ENCODE results near the gene IL22RA1. TPM values are rescaled to one million over a fixed set of nuclear protein-coding genes. Genes with fewer than 3 reads are reported as not detected.

IL22RA1 gene
- total RNA-seq, 1 experiment from 2014 or later: 1.2 TPM

GRCh38 chr1:24113641-24114033 lies 29.3 kb downstream of the IL22RA1 start:
- TF ChIP-seq EZH2phosphoT487 (IDR thresholded peaks at IDR 0.05; ENCODE audit: borderline replicate concordance, low read length) (no peak), EZH2 (IDR thresholded peaks at IDR 0.05; ENCODE audit: low read length, unreplicated experiment) (no peak), CTCF (conservative IDR thresholded peaks at IDR 0.05; ENCODE audit: low read depth, low read length) (no peak)

DNA sequence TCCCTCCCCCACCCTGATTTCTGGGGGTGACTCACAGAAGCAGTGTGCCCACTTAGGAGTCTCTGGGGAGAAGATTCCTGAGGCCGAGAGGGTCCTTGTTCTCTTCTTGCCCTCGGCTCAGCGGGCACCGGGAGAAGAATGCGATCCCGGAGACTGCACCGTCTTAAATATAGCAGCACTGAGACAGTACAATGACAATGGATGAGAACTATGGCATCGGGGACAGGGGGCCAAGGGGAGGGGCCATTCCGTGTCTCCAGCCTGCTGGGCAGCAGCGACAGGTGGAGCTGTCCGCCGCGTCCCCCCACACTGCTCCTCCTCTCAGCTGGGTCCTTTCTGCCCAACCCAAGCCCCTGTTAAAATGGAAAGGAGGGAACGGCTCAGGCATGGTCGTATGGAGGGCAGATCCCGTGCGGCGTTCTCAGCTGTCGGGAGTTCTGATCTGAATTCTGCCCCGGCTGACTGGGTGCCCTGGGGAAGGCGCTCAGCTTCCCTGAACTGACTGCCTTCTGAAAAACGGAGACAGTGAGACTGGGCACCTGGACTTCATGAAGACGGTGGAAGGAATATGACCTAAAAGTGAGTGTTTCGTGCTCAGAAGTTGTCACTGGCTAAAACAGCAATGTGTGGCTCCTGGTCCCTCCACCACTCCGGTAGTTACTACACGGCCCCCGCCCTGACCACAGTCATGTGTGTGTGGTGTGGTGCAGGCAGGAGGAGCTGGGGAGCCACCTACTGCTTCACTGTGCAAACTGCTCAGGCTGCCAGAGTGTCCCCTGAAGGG lies 30.8 kb downstream of the IL22RA1 start, which contains the start of gene MYOM3:
MYOM3 (minus strand) TSS at position 140 of the 784 bp plus-strand sequence. CDS start 3,499 bp downstream, outside the sequence.
- no peaks in the 10 kb centered on the region for H3K36me3 ChIP-seq (ENCODE audit: low read depth, low read length)
- no peaks in the 10 kb centered on the region for H3K79me2 ChIP-seq (ENCODE audit: low read length)
- ChIA-PET POLR2A (ENCODE audit: unreplicated experiment) (no interaction called here), CTCF (interaction anchor here (0.6 to 0.7 kb wide), 3 partner anchors 38 to 96 kb away, joined by 3 to 7 read pairs (median 3); no protein-coding TSS in a partner anchor)
- DNase-seq (peak; percentile 74), ATAC-seq (peak; percentile 93)
- H3K27ac ChIP-seq (ENCODE audit: low read length): no peak within 1 kb of the TSS
- H3K27me3 ChIP-seq (ENCODE audit: low read length): no peaks in the 10 kb centered on the region
- no peaks in the 10 kb centered on the region for H3K9me3 ChIP-seq (ENCODE audit: low read length)
- H4K20me1 ChIP-seq (ENCODE audit: low read length): no peaks in the 10 kb centered on the region
- H3K9ac ChIP-seq (ENCODE audit: low read length): no peak within 1 kb of the TSS
- intact Hi-C loops (cut with micrococcal nuclease): loop anchor here (2.0 to 10.0 kb wide), 2 partner anchors 41 to 147 kb away; no protein-coding TSS in a partner anchor
- H3F3A ChIP-seq (ENCODE audit: low read length, unreplicated experiment): no peaks in the 10 kb centered on the region
- peak within 1 kb of the TSS; percentile 72 for H3K4me2 ChIP-seq (ENCODE audit: low read length)
- peak within 1 kb of the TSS; percentile 43; the same call in 1 of the 2 replicates for H3K4me3 ChIP-seq (ENCODE audit: low read length)
- BruUV-seq (replicated peaks): no TSS peak
- H3K4me1 ChIP-seq (ENCODE audit: insufficient read depth, low read length): peaks cover 24% of the 10 kb centered on the region
- H2AFZ ChIP-seq (ENCODE audit: low read length): peak within 1 kb of the TSS; percentile 70
- H3K9me2 ChIP-seq (replicated peaks; ENCODE audit: low read length): no peaks in the 10 kb centered on the region
- TF ChIP-seq EZH2phosphoT487 (IDR thresholded peaks at IDR 0.05; ENCODE audit: borderline replicate concordance, low read length): no peak
- peak; percentile 80 for TF ChIP-seq CTCF (conservative IDR thresholded peaks at IDR 0.05; ENCODE audit: low read depth, low read length)
- TF ChIP-seq EZH2 (IDR thresholded peaks at IDR 0.05; ENCODE audit: low read length, unreplicated experiment): no peak

More at GRCh38 chr1:24113641-24114033, 29.3 kb downstream of the IL22RA1 start:
- Histone ChIP-seq H3K79me2 (ENCODE audit: low read length) (no peaks in the 10 kb centered on the region), H3K4me3 (ENCODE audit: low read length) (no peak overlapping the region), H3F3A (ENCODE audit: low read length, unreplicated experiment) (no peaks in the 10 kb centered on the region), H3K9me2 (replicated peaks; ENCODE audit: low read length) (no peaks in the 10 kb centered on the region), H3K27me3 (ENCODE audit: low read length) (no peaks in the 10 kb centered on the region), H3K4me1 (ENCODE audit: insufficient read depth, low read length) (peaks cover 29% of the 10 kb centered on the region), H4K20me1 (ENCODE audit: low read length) (no peaks in the 10 kb centered on the region), H3K9ac (ENCODE audit: low read length) (no peak overlapping the region), H3K36me3 (ENCODE audit: low read depth, low read length) (no peaks in the 10 kb centered on the region), H3K4me2 (ENCODE audit: low read length) (no peak overlapping the region), H3K27ac (ENCODE audit: low read length) (no peak overlapping the region), H3K9me3 (ENCODE audit: low read length) (no peaks in the 10 kb centered on the region), H2AFZ (ENCODE audit: low read length) (no peak overlapping the region)
- POLR2A ChIA-PET (ENCODE audit: unreplicated experiment): no interaction called here
- CTCF ChIA-PET: no interaction called here
- ATAC-seq (no peak), DNase-seq (no peak)
- BruUV-seq (replicated peaks): no TSS peak
- intact Hi-C loops (cut with micrococcal nuclease): loop anchor here (2.0 to 10.0 kb wide), 2 partner anchors 43 to 149 kb away; no protein-coding TSS in a partner anchor

Data from PC-3 (cell line).